Activated naive CD4-positive, alpha-beta T cell treated with anti-CD3 and anti-CD28 coated beads, Interleukin-2, amount 50 U/mL, for 72 hours (primary cell): ENCODE measurements around the gene YRDC. TPM values are rescaled to one million over a fixed set of nuclear protein-coding genes. Genes with fewer than 3 reads are reported as not detected.
"Not testable (repeated sequence)": the region's sequence is repeated elsewhere in the genome, so short reads cannot be mapped to it uniquely, and the experiment has no call there.

ENCODE experiments used
- ATAC-seq, 2 donors: fragments of 150-1000 bp; cut with Tn5 transposase; 2 replicates each; pipeline ENCODE4 v1.10.0; 2021; ENCODE audit warnings: mild to moderate bottlenecking in 2 of 2, moderate library complexity in 2 of 2
- DNase-seq, 2 donors: peaks; one replicate each; pipeline ENCODE4 v3.0.0; 2021 to 2022; ENCODE audit warnings: low spot score in 2 of 2
- H3K27ac Mint-ChIP-seq, 2 donors: one replicate each; pipeline ENCODE4 v1.8.0; 2022; ENCODE audit warnings: mild to moderate bottlenecking in 2 of 2, mixed read lengths in 2 of 2
- H3K36me3 Mint-ChIP-seq, 2 donors: one replicate each; pipeline ENCODE4 v1.8.0; 2022; ENCODE audit warnings: mixed read lengths in 2 of 2
- H3K9me3 Mint-ChIP-seq, 2 donors: one replicate each; pipeline ENCODE4 v1.8.0; 2022; ENCODE audit warnings: mixed read lengths in 2 of 2
- total RNA-seq, 2 donors: library from RNA; stranded (reverse); gene quantifications; one replicate each; pipeline ENCODE4 v1.2.3, GENCODE V29; 2022

YRDC gene
- total RNA-seq, 2 donors from 2014 or later, result 25.7 to 39.3 TPM

DNA sequence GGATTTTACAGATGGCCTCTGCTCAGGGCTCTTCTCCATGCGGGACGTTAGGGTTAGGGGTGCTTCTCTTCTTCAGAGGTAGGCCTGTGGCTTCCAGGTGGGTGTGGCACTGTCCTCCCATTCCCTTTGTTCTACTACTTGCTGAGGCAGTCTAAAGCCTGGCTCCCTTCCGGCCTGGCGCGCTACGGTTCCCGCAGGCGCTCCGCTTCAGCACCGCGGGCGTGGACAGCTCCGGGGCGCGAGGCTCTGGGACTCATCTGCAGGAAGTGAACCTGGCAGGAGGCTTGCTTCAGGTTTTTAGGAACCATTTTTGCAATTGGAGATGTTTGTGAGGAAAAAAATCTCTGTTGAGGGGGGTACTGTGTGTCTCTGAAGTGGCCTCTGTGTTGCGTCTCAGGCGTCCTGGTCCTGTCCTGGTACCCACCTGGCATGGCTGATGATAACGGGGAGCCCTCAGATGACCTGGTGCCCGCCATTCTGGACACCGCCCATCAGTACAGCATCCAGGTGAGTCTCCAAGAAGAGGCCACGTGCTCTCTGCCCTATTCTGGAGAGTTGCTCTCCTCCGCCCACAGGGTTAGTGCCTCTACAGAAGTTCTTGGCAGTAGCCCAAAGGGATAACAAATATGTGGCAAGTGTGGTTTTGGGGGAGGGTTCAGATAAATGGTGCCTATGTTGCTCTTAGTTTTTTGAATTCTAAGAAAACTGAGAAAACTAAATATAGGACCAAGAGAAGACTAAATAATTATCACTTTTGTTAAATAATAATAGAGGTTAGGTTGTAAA is 12.5 kb downstream of the YRDC start:
- H3K36me3 Mint-ChIP-seq, result peaks cover 7 to 9% of the 10 kb centered on the region in 2 donors

DNA sequence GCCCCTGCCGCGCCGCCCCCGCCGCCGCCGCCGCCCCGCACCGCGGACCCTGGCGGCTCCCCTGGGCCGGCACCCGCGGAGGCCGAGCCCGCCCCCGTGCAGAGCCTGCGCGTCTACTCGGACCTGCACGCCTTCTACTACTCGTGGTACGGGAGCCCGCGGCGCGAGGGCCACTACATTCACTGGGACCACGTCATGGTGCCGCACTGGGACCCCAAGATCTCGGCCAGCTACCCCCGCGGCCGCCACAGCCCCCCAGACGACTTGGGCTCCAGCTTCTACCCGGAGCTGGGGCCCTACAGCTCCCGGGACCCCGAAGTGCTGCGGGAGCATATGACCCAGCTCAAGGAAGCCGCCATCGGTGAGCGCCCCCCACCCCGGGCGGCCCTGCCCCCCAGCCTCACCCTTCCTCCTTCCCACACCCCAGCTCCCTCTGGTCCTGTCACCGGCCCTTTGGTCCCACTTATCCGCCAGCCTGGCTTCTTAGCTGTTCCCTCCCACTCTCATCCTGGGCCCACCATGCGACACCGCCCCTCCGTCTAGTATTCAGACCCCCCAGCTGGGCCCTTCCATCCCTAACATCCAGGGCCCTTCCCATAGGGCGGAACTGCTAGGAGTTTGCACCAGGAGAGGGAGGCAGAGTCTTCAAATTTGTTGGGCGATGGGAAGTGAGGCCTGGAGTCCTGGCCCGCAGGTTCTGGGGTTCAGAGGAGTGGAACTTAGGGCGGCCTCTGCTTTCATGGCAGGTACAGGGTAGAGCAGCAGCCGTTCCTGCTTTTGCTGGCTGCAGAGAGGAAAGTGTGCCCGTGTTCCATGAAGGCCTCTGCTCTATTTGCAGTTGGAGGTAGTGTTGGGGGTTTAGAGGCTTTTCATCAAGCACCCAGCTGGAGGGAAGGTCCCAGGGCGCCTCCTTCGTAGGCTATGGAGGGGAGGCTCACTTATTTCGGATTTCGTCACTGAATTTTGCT is 13.4 kb downstream of the YRDC start:
- Mint-ChIP-seq H3K36me3 (peaks cover 2 to 9% of the 10 kb centered on the region in 2 donors), H3K27ac (no peak overlapping the region), H3K9me3 (no peaks in the 10 kb centered on the region)
- peak in 1 of 2 donors; percentile 49 for DNase-seq
- ATAC-seq, result peak; percentile 23 to 39

More for the DNA sequence above, 12.5 kb downstream of the YRDC start:
- Mint-ChIP-seq H3K27ac (no peak overlapping the region), H3K9me3 (no peaks in the 10 kb centered on the region)
- peak; percentile 55 to 69 for DNase-seq
- ATAC-seq, result no peak

DNA sequence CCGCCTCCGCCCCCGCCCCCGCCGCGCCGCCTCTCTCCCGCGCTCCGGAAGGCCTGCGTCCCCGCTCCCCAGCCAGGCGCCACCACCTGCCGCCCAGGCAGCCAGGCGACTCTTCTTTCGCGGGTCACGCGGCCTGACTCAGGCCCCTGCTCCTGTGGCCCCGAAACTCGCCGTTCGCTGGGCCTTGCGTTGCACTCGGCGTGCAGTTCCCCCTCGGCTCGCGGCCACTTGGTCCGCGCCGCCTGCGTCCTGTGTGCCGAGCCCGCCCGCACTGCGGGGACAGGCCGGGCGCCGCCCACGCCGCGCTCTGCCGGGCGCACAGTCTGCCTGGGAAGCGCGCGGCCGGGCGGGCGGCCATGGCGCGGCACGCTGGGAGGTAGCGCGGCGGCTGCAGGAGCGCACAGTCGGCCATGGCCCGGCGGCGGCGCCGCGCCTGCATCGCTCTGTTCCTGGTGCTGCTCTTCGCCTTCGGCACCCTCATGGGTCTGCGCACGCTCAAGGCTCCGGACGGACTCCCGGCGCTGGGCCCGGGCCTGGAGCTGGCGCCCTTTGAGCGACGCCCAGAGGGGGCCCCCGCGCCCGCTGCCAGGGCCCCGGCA is 14.1 kb downstream of the YRDC start, which contains the start of gene MANEAL:
Gene MANEAL, plus strand, starts transcription at position 75 of the 599 bp plus-strand sequence. Its CDS starts 336 bp downstream, at position 411.
- Mint-ChIP-seq H3K36me3 (peaks cover 0 to 9% of the 10 kb centered on the region in 2 donors), H3K27ac (no peak within 1 kb of the TSS), H3K9me3 (no peaks in the 10 kb centered on the region)
- DNase-seq (peak; percentile 36 to 77), ATAC-seq (peak; percentile 73 to 81)

DNA sequence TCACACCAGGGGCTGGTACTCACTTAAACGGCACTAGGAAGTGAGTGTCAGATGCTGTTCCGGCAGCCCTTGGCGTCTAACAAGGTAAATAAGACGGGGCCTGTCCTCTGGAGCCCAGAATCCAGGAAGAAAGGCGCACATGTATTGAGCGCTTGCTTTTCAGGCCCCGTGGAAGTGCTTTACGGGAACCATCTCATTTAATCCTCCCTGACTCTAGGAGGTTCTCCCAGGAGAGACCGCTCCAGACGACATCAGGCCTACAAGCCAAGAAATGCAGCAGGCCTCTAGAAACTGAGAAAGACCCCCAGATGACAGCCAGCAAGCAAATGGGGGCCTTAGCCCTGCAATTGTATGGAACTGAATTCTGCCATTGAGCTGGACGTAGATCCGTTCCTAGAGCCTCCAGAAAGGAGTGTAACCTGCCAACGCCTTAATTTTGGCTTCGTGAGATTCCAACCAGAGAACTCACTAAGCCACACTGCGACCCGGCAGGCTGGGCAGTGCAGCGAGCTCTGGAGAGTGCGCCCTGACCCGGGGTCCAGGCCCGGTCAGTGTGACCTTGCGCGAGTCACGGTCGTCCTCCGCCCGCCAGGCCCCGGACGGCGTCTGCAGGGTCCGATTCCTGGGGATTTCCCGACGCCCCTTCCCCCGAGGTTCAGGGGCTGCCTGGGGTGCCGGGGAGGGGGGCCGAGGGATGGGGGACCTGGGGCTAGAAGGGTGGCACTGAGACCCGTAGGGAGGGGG is 14.9 kb downstream of the YRDC start:
- ATAC-seq (no peak), DNase-seq (peak in 1 of 2 donors; percentile 51)
- Mint-ChIP-seq H3K36me3 (peaks cover 0 to 9% of the 10 kb centered on the region in 2 donors), H3K27ac (no peak overlapping the region), H3K9me3 (no peaks in the 10 kb centered on the region)

DNA sequence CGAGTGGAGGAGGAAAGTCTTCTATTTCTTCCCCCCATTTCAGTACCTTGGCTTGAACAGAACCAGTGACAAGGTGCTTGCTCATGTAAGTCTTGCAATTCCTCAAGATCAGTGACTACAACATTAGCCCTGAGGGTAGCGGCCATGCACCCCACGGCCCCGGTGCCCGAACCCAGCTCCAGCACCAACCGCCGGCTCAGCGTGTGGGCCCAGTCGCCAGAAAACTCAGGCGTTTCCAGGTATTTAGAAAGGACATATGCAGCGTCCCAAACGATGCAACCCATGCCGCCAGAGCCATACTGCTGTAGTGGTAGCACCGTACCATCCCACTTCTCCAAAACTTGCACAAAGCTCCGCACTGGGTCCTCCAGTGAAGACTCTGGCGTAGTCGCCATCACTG is 25.5 kb downstream of the YRDC start:
- DNase-seq (no peak), ATAC-seq (no peak)
- H3K36me3 Mint-ChIP-seq, result no peaks in the 10 kb centered on the region
- no peak overlapping the region for H3K27ac Mint-ChIP-seq
- no peaks in the 10 kb centered on the region for H3K9me3 Mint-ChIP-seq

DNA sequence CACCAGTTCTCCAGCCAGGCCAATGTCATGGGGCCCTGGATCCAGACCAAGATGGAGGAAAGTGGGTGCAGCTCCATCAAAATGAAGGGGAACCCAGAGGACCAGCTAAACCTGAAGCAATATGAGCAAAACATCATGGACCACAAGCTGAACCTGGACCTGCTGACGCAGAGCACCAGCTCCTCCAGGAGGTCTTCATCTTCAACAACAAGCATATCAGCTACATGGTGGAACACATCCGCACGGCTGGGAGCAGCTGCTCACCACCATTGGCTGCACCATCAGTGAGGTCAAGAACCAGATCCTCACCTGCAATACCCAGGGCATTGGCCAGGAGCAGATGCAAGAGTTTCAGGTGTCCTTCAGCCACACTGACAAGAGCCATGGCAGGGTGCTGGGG is 29.4 kb downstream of the YRDC start:
- H3K27ac Mint-ChIP-seq, result no peak overlapping the region
- ATAC-seq (no peak), DNase-seq (no peak)
- H3K36me3 Mint-ChIP-seq, result no peaks in the 10 kb centered on the region
- H3K9me3 Mint-ChIP-seq, result no peaks in the 10 kb centered on the region

DNA sequence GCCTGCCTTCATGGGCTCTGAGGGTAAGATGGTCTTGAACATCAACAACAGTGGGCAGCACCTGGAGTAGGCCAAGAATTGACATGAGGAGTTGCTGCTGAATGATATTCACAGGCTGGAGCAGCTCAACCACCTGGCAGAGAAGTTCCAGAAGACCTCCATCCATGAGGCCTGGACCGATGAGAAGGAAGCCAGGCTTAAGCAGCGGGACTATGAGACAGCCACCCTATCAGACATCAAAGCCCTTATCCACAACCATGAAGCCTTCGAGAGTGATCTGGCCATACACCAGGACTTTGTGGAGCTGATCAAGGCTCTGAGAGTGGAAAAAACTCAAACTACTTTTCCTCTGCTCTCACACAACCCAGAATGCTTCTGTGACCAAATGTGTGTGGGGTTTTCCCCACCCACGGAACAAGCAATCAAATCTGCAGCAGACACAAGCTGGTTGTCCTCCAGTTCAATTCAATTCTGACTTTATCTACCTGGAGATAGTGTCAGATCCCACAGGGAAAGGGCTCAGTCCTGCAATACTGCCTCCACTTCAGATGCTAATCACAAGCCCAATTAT is 31.0 kb downstream of the YRDC start:
- Mint-ChIP-seq H3K27ac (no peak overlapping the region), H3K9me3 (peaks cover 2 to 5% of the 10 kb centered on the region in 2 donors), H3K36me3 (no peaks in the 10 kb centered on the region)
- DNase-seq (no peak), ATAC-seq (peak; percentile 57 to 72)

DNA sequence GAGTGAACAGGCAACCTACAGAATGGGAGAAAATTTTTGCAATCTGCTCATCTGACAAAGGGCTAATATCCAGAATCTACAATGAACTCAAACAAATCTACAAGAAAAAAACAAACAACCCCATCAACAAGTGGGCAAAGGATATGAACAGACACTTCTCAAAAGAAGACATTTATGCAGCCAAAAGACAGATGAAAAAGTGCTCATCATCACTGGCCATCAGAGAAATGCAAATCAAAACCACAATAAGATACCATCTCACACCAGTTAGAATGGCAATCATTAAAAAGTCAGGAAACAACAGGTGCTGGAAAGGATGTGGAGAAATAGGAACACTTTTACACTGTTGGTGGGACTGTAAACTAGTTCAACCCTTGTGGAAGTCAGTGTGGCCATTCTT is 36.6 kb downstream of the YRDC start:
- not testable (repeated sequence) for ATAC-seq, H3K27ac Mint-ChIP-seq, H3K9me3 Mint-ChIP-seq, H3K36me3 Mint-ChIP-seq, DNase-seq

DNA sequence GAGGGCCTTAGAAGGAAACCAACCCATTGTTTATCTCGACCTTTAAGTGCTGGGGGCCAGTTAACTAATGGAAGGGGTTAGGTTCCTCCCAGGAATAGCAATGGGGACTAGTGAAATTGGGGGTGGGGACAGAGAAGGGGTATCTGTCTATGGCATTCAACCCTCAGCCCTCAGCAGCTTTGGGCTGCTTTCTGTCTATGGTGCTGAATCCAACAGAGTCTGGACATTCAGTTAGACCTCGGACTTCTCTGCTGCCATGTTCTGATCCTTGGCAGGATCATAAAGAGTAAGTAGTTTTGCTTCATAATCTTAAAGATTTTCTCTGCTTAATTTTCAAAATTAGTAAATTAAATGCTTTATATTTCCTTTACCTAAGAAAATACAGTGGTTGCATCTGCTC is 40.5 kb downstream of the YRDC start:
- Mint-ChIP-seq H3K27ac (no peak overlapping the region), H3K36me3 (peaks cover 11 to 12% of the 10 kb centered on the region in 2 donors), H3K9me3 (peaks cover 0 to 5% of the 10 kb centered on the region in 2 donors)
- ATAC-seq (no peak), DNase-seq (no peak)

DNA sequence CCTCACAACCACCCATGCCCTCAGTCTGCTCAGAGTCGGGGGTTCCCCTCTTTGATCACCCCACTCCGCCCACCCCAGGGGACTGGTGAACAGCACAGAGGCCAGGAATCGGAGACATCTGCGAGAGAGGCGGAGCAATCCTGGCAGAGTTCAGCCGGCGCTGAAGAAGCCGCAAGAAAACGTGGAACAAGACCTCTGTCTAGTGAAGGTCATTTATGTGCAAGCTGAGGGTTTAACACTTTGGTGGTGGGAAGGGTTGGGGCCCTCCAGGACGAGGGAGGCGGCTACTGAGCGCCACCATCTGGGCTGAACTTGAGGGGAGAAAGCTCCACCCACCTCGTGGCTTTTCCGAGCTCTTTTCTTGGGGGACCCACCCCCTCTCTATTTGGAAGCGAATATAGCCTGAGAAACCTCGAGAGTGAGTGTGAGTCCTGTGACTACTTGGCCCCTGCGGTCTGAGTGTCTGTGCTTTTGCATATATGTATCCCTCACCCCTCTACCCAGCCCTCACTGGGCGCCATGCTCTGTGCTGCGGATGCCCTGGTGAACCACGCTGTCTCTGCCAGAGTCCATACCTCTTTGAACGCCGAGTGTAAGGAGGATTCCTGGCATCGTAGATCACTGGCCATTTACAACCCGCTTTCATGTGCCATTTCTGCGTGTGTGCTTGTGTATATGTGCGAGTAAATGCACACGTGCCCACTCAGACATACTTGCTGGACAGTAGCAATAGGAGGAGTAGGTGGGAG is 41.9 kb downstream of the YRDC start:
- peak in 1 of 2 donors; percentile 51 for DNase-seq
- Mint-ChIP-seq H3K36me3 (peaks cover 11 to 12% of the 10 kb centered on the region in 2 donors), H3K27ac (no peak overlapping the region), H3K9me3 (peaks cover 0 to 5% of the 10 kb centered on the region in 2 donors)
- ATAC-seq, result peak; percentile 80 to 84

DNA sequence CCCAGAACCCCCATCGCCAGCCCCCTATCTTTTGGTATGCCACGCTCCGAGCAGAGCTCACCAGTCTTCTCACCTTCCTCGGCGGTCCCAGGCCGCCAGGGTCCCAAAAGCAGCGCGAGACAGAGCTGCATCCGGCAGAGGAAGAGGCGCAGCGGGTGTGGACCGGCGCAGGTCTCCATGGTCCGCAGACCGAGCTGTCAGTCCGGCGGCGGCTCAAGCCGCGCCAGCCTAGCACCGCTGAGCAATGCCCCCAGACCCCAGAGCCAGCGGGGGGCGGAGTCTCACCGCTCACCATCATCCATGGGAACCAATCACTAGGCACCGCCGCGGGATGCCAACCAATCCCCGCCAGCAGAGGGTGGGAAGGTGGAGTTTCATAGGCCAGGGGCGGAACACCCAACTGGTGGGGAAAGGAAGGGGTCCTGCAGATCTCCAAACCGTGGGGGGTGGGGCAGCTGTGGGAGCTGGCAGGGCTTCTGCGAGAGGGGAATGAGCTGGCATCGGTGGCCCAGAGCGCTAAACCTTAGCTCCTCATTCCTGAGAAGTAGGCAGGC is 43.0 kb downstream of the YRDC start, which contains the start of gene EPHA10:
Gene EPHA10, minus strand, starts transcription at position 233 of the 554 bp plus-strand sequence. Its CDS starts 54 bp downstream, at position 179.
- H3K27ac Mint-ChIP-seq, result no peak within 1 kb of the TSS
- peaks cover 0 to 5% of the 10 kb centered on the region in 2 donors for H3K9me3 Mint-ChIP-seq
- DNase-seq (no peak), ATAC-seq (no peak)
- H3K36me3 Mint-ChIP-seq, result peaks cover 11 to 12% of the 10 kb centered on the region in 2 donors

DNA sequence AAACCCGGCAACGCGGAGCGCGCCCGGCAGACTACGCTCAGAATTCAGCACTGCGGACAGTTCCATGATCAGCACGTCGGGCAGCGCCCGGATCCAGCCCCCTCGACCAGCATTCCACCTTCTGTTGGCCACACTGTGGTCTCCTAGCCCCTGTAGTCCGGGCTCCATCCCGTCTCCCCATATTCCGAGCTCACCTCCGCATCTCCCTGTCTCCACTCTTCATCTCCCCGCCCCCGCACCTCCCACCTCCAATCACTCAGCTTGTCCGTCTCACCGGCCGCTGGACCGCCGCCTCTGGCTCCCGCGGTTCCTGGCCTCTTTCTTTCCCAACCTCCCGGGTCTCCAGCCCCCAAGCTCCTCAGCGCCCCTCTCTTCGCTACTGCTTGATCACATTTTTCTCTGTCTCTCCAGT is 43.6 kb downstream of the YRDC start:
- peaks cover 11 to 12% of the 10 kb centered on the region in 2 donors for H3K36me3 Mint-ChIP-seq
- H3K9me3 Mint-ChIP-seq, result peaks cover 0 to 5% of the 10 kb centered on the region in 2 donors
- ATAC-seq, result peak in 1 of 2 donors; percentile 42
- DNase-seq, result peak in 1 of 2 donors; percentile 74
- no peak overlapping the region for H3K27ac Mint-ChIP-seq

DNA sequence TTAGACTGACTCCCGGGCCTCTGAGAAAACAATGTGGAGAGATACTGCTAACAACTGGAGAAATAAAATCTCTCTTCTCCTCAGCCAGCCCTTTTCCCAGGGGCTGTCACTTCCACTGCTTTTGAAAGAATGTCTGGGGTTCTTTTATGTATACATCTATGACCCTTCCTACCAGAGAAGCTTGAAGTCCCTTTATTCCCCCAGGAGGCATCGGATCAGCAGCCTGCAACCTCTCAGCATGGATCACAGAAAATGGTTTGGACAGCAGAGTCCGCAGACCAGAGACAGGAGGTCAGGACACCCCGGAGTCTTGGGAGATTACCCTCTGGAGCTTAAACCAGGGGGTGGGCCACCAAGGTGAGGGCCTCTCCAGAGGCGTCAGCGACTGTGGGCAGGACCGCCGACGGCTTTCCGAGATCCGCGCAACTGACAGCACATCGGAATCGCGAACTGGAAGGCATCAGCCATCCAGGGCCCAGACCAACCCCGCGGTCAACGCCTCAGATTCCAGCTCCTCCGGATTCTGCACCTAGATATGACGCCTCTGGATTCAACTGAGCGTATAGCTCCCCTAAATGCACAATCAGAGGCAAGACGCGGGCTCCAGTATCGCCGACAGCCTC is 44.1 kb downstream of the YRDC start:
- ATAC-seq (no peak), DNase-seq (no peak)
- Mint-ChIP-seq H3K27ac (no peak overlapping the region), H3K9me3 (peaks cover 0 to 5% of the 10 kb centered on the region in 2 donors), H3K36me3 (peaks cover 11 to 12% of the 10 kb centered on the region in 2 donors)

DNA sequence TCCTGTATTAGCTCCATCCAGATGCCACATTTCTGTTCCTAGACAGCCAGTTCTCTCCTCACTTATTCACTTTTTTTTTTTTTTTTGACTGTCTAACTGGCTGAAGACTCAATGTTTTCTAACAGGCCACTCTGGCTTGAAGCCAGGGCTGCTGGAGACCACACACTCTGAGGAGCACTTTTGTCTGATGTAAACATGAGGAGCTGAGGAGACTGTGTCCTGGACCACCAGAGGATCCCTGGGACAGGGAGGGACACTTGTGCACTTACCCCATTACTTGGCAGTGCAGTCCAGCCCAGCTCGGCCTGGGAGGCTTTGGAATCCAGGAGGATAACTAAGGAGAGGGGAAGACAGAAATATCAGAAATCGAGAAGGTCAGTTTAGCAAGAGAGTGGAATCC is 45.5 kb downstream of the YRDC start:
- H3K27ac Mint-ChIP-seq, result no peak overlapping the region
- peaks cover 11 to 12% of the 10 kb centered on the region in 2 donors for H3K36me3 Mint-ChIP-seq
- H3K9me3 Mint-ChIP-seq, result peaks cover 0 to 5% of the 10 kb centered on the region in 2 donors
- no peak for DNase-seq
- ATAC-seq, result no peak
